Measurements from ENCODE around the gene USP32.
"Not testable (repeated sequence)": the region's sequence is repeated elsewhere in the genome, so short reads cannot be mapped to it uniquely, and the experiment has no call there.

The USP32 gene

GRCh38 chr17:60392042-60392844 lies at the start of gene USP32:
USP32 (minus strand) TSS chr17:60392133; CDS start chr17:60391939, 194 bp downstream.
- DNase-seq, result peak; percentile 99

- DNase-seq, result no peak
Measured at GRCh38 chr17:60439501-60439900, 47.6 kb upstream of the USP32 start.

GRCh38 chr17:60436676-60437075 lies 44.7 kb upstream of the USP32 start:
- DNase-seq, result no peak

- DNase-seq, result peak; percentile 54
Measured at GRCh38 chr17:60435244-60436167, 43.6 kb upstream of the USP32 start.

GRCh38 chr17:60433021-60433997 lies 41.4 kb upstream of the USP32 start:
- not testable (repeated sequence) for DNase-seq

GRCh38 chr17:60430561-60430960 lies 38.6 kb upstream of the USP32 start:
- not testable (repeated sequence) for DNase-seq

GRCh38 chr17:60428491-60428890 lies 36.6 kb upstream of the USP32 start:
- DNase-seq, result not testable (repeated sequence)

GRCh38 chr17:60426596-60426995 lies 34.7 kb upstream of the USP32 start:
- DNase-seq, result no peak

GRCh38 chr17:60425626-60426025 lies 33.7 kb upstream of the USP32 start:
- DNase-seq, result no peak

GRCh38 chr17:60423865-60424264 lies 31.9 kb upstream of the USP32 start:
- DNase-seq, result no peak

GRCh38 chr17:60422162-60422665 lies 30.3 kb upstream of the USP32 start, which contains the start of gene CHCT1:
CHCT1 (plus strand) TSS chr17:60422489; CDS start chr17:60422593, 104 bp downstream.
- DNase-seq, result no peak

GRCh38 chr17:60421273-60422161 lies 29.6 kb upstream of the USP32 start:
- DNase-seq, result peak; percentile 77

GRCh38 chr17:60419875-60420274 lies 27.9 kb upstream of the USP32 start:
- DNase-seq, result not testable (repeated sequence)

- not testable (repeated sequence) for DNase-seq
Measured at GRCh38 chr17:60419003-60419402, 27.1 kb upstream of the USP32 start.

GRCh38 chr17:60416368-60416925 lies 24.5 kb upstream of the USP32 start:
- no peak for DNase-seq

GRCh38 chr17:60415146-60415545 lies 23.2 kb upstream of the USP32 start:
- no peak for DNase-seq

- DNase-seq, result no peak
Measured at GRCh38 chr17:60412701-60413100, 20.8 kb upstream of the USP32 start.

GRCh38 chr17:60410001-60410400 lies 18.1 kb upstream of the USP32 start:
- DNase-seq, result no peak

GRCh38 chr17:60406887-60407286 lies 15.0 kb upstream of the USP32 start:
- DNase-seq, result no peak

- no peak for DNase-seq
Measured at GRCh38 chr17:60403962-60404361, 12.0 kb upstream of the USP32 start.

GRCh38 chr17:60403523-60403810 lies 11.5 kb upstream of the USP32 start:
- DNase-seq, result no peak
